ENCODE results near the gene PSME4. TPM values are rescaled to one million over a fixed set of nuclear protein-coding genes. Genes with fewer than 3 reads are reported as not detected.
"Not testable (repeated sequence)": the region's sequence is repeated elsewhere in the genome, so short reads cannot be mapped to it uniquely, and the experiment has no call there.

The PSME4 gene
- total RNA-seq, 1 donor from 2014 or later, result 51.7 TPM

- no peak for DNase-seq (ENCODE audit: low read depth)
These were observed 130.2 kb downstream of the PSME4 start for GRCh38 chr2:53840580-53840979.

- DNase-seq (ENCODE audit: low read depth), result not testable (repeated sequence)
These were observed 140.9 kb downstream of the PSME4 start for GRCh38 chr2:53829980-53830290.

GRCh38 chr2:53829273-53829979 lies 141.4 kb downstream of the PSME4 start:
- DNase-seq (ENCODE audit: low read depth), result no peak

- no peak for DNase-seq (ENCODE audit: low read depth)
These were observed 142.5 kb downstream of the PSME4 start for GRCh38 chr2:53828331-53828730.

GRCh38 chr2:53827398-53828175 lies 143.2 kb downstream of the PSME4 start:
- DNase-seq (ENCODE audit: low read depth), result no peak

GRCh38 chr2:53826587-53827397 lies 144.0 kb downstream of the PSME4 start:
- peak; percentile 30 for DNase-seq (ENCODE audit: low read depth)

GRCh38 chr2:53826030-53826410 lies 144.8 kb downstream of the PSME4 start:
- no peak for DNase-seq (ENCODE audit: low read depth)

GRCh38 chr2:53823639-53824038 lies 147.2 kb downstream of the PSME4 start:
- not testable (repeated sequence) for DNase-seq (ENCODE audit: low read depth)

GRCh38 chr2:53821810-53822209 lies 149.0 kb downstream of the PSME4 start:
- DNase-seq (ENCODE audit: low read depth), result no peak

GRCh38 chr2:53820711-53821110 lies 150.1 kb downstream of the PSME4 start:
- DNase-seq (ENCODE audit: low read depth), result no peak

- no peak for DNase-seq (ENCODE audit: low read depth)
These were observed 150.7 kb downstream of the PSME4 start for GRCh38 chr2:53820048-53820447.

GRCh38 chr2:53819634-53820033 lies 151.2 kb downstream of the PSME4 start:
- DNase-seq (ENCODE audit: low read depth), result no peak

- no peak for DNase-seq (ENCODE audit: low read depth)
These were observed 151.8 kb downstream of the PSME4 start for GRCh38 chr2:53818854-53819435.

Other genes with a start within 250 kb of the PSME4 start
- 4.8 and 10.8 TPM in 2 replicates for gene CHAC2, start 203.2 kb downstream of the PSME4 start, total RNA-seq
- 22.4 and 34.3 TPM in 2 replicates for gene ASB3, start 184.0 kb downstream of the PSME4 start, total RNA-seq
- 97.9 and 109 TPM in 2 replicates for gene ERLEC1, start 183.9 kb downstream of the PSME4 start, total RNA-seq
- 0.69 and 2.8 TPM in 2 replicates for gene GPR75, start 111.0 kb downstream of the PSME4 start, total RNA-seq
- 5.0 and 13.6 TPM in 2 replicates for gene ACYP2, start 144.6 kb upstream of the PSME4 start, total RNA-seq